Urinary bladder (tissue), 4 donors: ENCODE measurements around the gene SCN10A. TPM values are rescaled to one million over a fixed set of nuclear protein-coding genes. Genes with fewer than 3 reads are reported as not detected.
A peak's percentile ranks its signal among the peaks of the same experiment; 100 is the strongest.

Experiments
- DNase-seq: peaks from one replicate; pipeline ENCODE4 v3.0.0-alpha.2; 2015; ENCODE audit errors: extremely low spot score
- H3K27ac ChIP-seq: one replicate; pipeline ENCODE4 v1.5.1; 2013; ENCODE audit warnings: low read depth, mild to moderate bottlenecking, moderate library complexity
- H3K36me3 ChIP-seq: one replicate; pipeline ENCODE4 v1.6.1; 2013; ENCODE audit warnings: mild to moderate bottlenecking, moderate library complexity; ENCODE audit not compliant: insufficient read depth
- H3K4me1 ChIP-seq: one replicate; pipeline ENCODE4 v1.6.1; 2013; ENCODE audit warnings: mild to moderate bottlenecking, moderate library complexity; ENCODE audit not compliant: insufficient read depth
- H3K4me3 ChIP-seq: one replicate; pipeline ENCODE4 v1.5.1; 2013; ENCODE audit warnings: low read depth, low read length
- WGBS: extraction: QIAGEN DNeasy Blood & Tissue Kit; methylation state at CpG from one replicate; pipeline ENCODE4 v1.1.7; 2013; 5-methylcytosine and 5-hydroxymethylcytosine counted together
- polyA plus RNA-seq: library from polyadenylated mRNA; stranded (reverse); fragments of 200-250 nt; gene quantifications from one replicate; pipeline ENCODE4 v1.2.3, GENCODE V29; 2013
- total RNA-seq: library from RNA; depleted of rRNA; stranded (reverse); fragments of >200 nt; gene quantifications from one replicate; pipeline ENCODE4 v1.2.3, GENCODE V29; 2014
- donor health status: healthy with polysubstance abuse.
- donor health status: healthy.

Gene SCN10A
- total and polyA plus RNA-seq, 2 donors: not detected

- Histone ChIP-seq H3K4me3 (no peak overlapping the region), H3K27ac (no peak overlapping the region), H3K4me1 (no peaks in the 10 kb centered on the region), H3K36me3 (no peaks in the 10 kb centered on the region)
- DNase-seq: no peak
- WGBS: 53% methylated on average over 8 of the region's 8 CpGs
These were observed 7.7 kb upstream of the SCN10A start for GRCh38 chr3:38823722-38824121.

GRCh38 chr3:38823186-38823585, 7.2 kb upstream of the SCN10A start:
- Histone ChIP-seq H3K27ac (no peak overlapping the region), H3K4me3 (no peak overlapping the region), H3K36me3 (no peaks in the 10 kb centered on the region), H3K4me1 (no peaks in the 10 kb centered on the region)
- WGBS: 70% methylated on average over 5 of the region's 5 CpGs
- no peak for DNase-seq

- H3K4me1 ChIP-seq: no peaks in the 10 kb centered on the region
- WGBS: 61% methylated on average over 5 of the region's 5 CpGs
These were observed 4.2 kb downstream of the SCN10A start for GRCh38 chr3:38811822-38812221.

GRCh38 chr3:38805765-38806386, 10.1 kb downstream of the SCN10A start:
- no peak overlapping the region for H3K4me3 ChIP-seq
- H3K27ac ChIP-seq: no peak overlapping the region
- 15% methylated on average over 9 of the region's 9 CpGs for WGBS
- no peaks in the 10 kb centered on the region for H3K4me1 ChIP-seq
- H3K36me3 ChIP-seq: no peaks in the 10 kb centered on the region
- peak; percentile 37 for DNase-seq

More at GRCh38 chr3:38811822-38812221, 4.2 kb downstream of the SCN10A start:
- H3K27ac ChIP-seq: no peak overlapping the region
- no peaks in the 10 kb centered on the region for H3K36me3 ChIP-seq
- no peak overlapping the region for H3K4me3 ChIP-seq
- DNase-seq: no peak

- no peak overlapping the region for H3K4me3 ChIP-seq
- H3K27ac ChIP-seq: no peak overlapping the region
- no peaks in the 10 kb centered on the region for H3K36me3 ChIP-seq
- WGBS: 77% methylated on average over 1 of the region's 1 CpG
- no peak for DNase-seq
- H3K4me1 ChIP-seq: no peaks in the 10 kb centered on the region
These were observed 11.0 kb downstream of the SCN10A start for GRCh38 chr3:38805004-38805403.

GRCh38 chr3:38800511-38800910, 15.5 kb downstream of the SCN10A start:
- Histone ChIP-seq H3K36me3 (no peaks in the 10 kb centered on the region), H3K27ac (no peak overlapping the region), H3K4me3 (no peak overlapping the region), H3K4me1 (no peaks in the 10 kb centered on the region)
- 43% methylated on average over 1 of the region's 1 CpG for WGBS
- no peak for DNase-seq

- no peak for DNase-seq
- Histone ChIP-seq H3K4me3 (no peak overlapping the region), H3K36me3 (no peaks in the 10 kb centered on the region), H3K27ac (no peak overlapping the region), H3K4me1 (no peaks in the 10 kb centered on the region)
- 88% methylated on average over 8 of the region's 8 CpGs for WGBS
These were observed 22.3 kb downstream of the SCN10A start for GRCh38 chr3:38793721-38794120.

- no peak overlapping the region for H3K4me3 ChIP-seq
- H3K36me3 ChIP-seq: no peaks in the 10 kb centered on the region
- no peaks in the 10 kb centered on the region for H3K4me1 ChIP-seq
- no peak overlapping the region for H3K27ac ChIP-seq
- 71% methylated on average over 1 of the region's 1 CpG for whole genome bisulfite sequencing
- DNase-seq: no peak
These were observed 23.0 kb downstream of the SCN10A start for GRCh38 chr3:38792983-38793382.

GRCh38 chr3:38782148-38782547, 33.9 kb downstream of the SCN10A start:
- no peak for DNase-seq
- 28% methylated on average over 4 of the region's 4 CpGs for WGBS
- Histone ChIP-seq H3K4me1 (no peaks in the 10 kb centered on the region), H3K36me3 (no peaks in the 10 kb centered on the region), H3K27ac (no peak overlapping the region), H3K4me3 (no peak overlapping the region)

- DNase-seq: no peak
- no peaks in the 10 kb centered on the region for H3K36me3 ChIP-seq
- H3K27ac ChIP-seq: no peak overlapping the region
- no peak overlapping the region for H3K4me3 ChIP-seq
- no peaks in the 10 kb centered on the region for H3K4me1 ChIP-seq
These were observed 42.5 kb downstream of the SCN10A start for GRCh38 chr3:38773528-38773927.

GRCh38 chr3:38763569-38763968, 52.4 kb downstream of the SCN10A start:
- Histone ChIP-seq H3K4me3 (no peak overlapping the region), H3K36me3 (no peaks in the 10 kb centered on the region), H3K4me1 (no peaks in the 10 kb centered on the region), H3K27ac (no peak overlapping the region)
- DNase-seq: no peak
- 50% methylated on average over 3 of the region's 3 CpGs for WGBS

- Histone ChIP-seq H3K36me3 (no peaks in the 10 kb centered on the region), H3K4me1 (no peaks in the 10 kb centered on the region), H3K4me3 (no peak overlapping the region), H3K27ac (no peak overlapping the region)
- WGBS: 93% methylated on average over 3 of the region's 3 CpGs
- no peak for DNase-seq
These were observed 57.5 kb downstream of the SCN10A start for GRCh38 chr3:38758557-38758956.

GRCh38 chr3:38757721-38758120, 58.3 kb downstream of the SCN10A start:
- no peak overlapping the region for H3K4me3 ChIP-seq
- DNase-seq: no peak
- WGBS: 70% methylated on average over 4 of the region's 4 CpGs

GRCh38 chr3:38756892-38757291, 59.1 kb downstream of the SCN10A start:
- H3K27ac ChIP-seq: no peak overlapping the region
- no peak for DNase-seq
- no peaks in the 10 kb centered on the region for H3K36me3 ChIP-seq
- WGBS: 74% methylated on average over 5 of the region's 5 CpGs
- no peak overlapping the region for H3K4me3 ChIP-seq
- H3K4me1 ChIP-seq: no peaks in the 10 kb centered on the region

More at GRCh38 chr3:38757721-38758120, 58.3 kb downstream of the SCN10A start:
- Histone ChIP-seq H3K36me3 (no peaks in the 10 kb centered on the region), H3K4me1 (no peaks in the 10 kb centered on the region), H3K27ac (no peak overlapping the region)

- WGBS: 43% methylated on average over 5 of the region's 5 CpGs
- H3K27ac ChIP-seq: no peak overlapping the region
- H3K36me3 ChIP-seq: no peaks in the 10 kb centered on the region
- no peak overlapping the region for H3K4me3 ChIP-seq
- no peaks in the 10 kb centered on the region for H3K4me1 ChIP-seq
- DNase-seq: no peak
These were observed 60.9 kb downstream of the SCN10A start for GRCh38 chr3:38755130-38755529.
